ENCODE results near the gene MCTP1. TPM values are rescaled to one million over a fixed set of nuclear protein-coding genes. Genes with fewer than 3 reads are reported as not detected.

The MCTP1 gene
- total RNA-seq, 1 experiment from 2014 or later: 2.5 TPM

DNA sequence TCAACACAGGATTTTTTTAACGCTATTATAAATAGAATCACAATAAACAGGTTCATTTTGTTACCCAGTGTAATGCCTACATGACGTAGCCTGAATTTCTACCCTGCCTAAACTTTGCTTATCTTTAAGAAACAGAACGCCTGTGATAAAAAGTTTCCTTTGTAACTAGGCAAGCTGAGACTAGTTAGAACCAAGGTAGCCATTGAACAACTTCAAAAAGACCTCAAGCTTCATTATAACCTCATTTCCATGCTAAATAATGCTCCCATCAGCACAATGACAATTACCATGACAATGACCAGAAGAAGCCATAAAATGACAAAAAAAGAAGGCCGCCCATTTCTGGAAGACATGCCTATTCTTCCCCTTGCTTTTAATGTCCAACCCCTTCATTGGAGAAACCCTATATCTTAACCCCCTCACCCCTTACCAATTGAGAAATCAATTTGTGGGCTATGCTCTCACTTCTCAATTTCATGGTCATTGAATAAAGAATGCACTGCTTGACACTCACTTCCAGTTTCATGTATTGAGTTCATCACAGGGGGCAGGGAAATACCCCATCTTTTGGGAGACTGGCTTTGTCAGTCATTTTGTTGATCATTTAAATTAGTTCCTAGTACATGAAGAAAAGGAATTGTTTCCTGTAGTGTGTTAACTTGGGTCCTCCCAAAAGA, 276.8 kb downstream of the MCTP1 start:
- no peak overlapping the region for H2BK12ac ChIP-seq (ENCODE audit: insufficient read length, low read depth, low read length)
- no peak overlapping the region for H3K27ac ChIP-seq (ENCODE audit: insufficient read length, low read depth, low read length)
- H3K4me3 Mint-ChIP-seq: no peak overlapping the region
- no peak overlapping the region for H2BK5ac ChIP-seq (ENCODE audit: insufficient read length, low read length)
- peaks cover 3 to 23% (median 14%) of the 10 kb centered on the region in 3 experiments for H3K36me3 Mint-ChIP-seq (ENCODE audit: insufficient read depth in 1 of 3, low read depth in 3 of 3)
- H2AFZ ChIP-seq (ENCODE audit: low read length): no peak overlapping the region
- H3K9ac ChIP-seq (ENCODE audit: extremely low read depth, insufficient read length, low read length): no peak overlapping the region
- no peak overlapping the region for H3K4me2 ChIP-seq (ENCODE audit: insufficient read depth, insufficient read length, low read length)
- TF ChIP-seq, protein P1, sequence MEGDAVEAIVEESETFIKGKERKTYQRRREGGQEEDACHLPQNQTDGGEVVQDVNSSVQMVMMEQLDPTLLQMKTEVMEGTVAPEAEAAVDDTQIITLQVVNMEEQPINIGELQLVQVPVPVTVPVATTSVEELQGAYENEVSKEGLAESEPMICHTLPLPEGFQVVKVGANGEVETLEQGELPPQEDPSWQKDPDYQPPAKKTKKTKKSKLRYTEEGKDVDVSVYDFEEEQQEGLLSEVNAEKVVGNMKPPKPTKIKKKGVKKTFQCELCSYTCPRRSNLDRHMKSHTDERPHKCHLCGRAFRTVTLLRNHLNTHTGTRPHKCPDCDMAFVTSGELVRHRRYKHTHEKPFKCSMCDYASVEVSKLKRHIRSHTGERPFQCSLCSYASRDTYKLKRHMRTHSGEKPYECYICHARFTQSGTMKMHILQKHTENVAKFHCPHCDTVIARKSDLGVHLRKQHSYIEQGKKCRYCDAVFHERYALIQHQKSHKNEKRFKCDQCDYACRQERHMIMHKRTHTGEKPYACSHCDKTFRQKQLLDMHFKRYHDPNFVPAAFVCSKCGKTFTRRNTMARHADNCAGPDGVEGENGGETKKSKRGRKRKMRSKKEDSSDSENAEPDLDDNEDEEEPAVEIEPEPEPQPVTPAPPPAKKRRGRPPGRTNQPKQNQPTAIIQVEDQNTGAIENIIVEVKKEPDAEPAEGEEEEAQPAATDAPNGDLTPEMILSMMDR (conservative IDR thresholded peaks at IDR 0.05): no peak
- no peak overlapping the region for H4K91ac ChIP-seq (ENCODE audit: insufficient read length, low read depth, low read length)
- H2BK120ac ChIP-seq (ENCODE audit: low read depth, low read length, poor library complexity, severe bottlenecking): no peak overlapping the region
- H4K5ac ChIP-seq (ENCODE audit: insufficient read length, low read depth, low read length): no peak overlapping the region
- no peak overlapping the region for H2BK15ac ChIP-seq (ENCODE audit: low read depth, low read length)
- H3K18ac ChIP-seq (ENCODE audit: insufficient read length, low read depth, low read length): no peak overlapping the region
- H3K27me3 Mint-ChIP-seq (ENCODE audit: low read depth): no peaks in the 10 kb centered on the region
- no peaks in the 10 kb centered on the region for H3K23me2 ChIP-seq (ENCODE audit: insufficient read length, low read depth, low read length, poor library complexity, severe bottlenecking)
- no peak overlapping the region for H2BK20ac ChIP-seq (ENCODE audit: low read depth, low read length, poor library complexity, severe bottlenecking)
- no peaks in the 10 kb centered on the region for H4K20me1 ChIP-seq (ENCODE audit: control insufficient read depth, insufficient read depth, insufficient read length)
- H3K79me2 ChIP-seq (ENCODE audit: insufficient read depth, low read length): no peaks in the 10 kb centered on the region
- no peak overlapping the region for H2AK5ac ChIP-seq (ENCODE audit: insufficient read length, low read length)
- H3K79me1 ChIP-seq (ENCODE audit: insufficient read depth, low read depth, low read length, poor library complexity, severe bottlenecking): no peaks in the 10 kb centered on the region
- WGBS (ENCODE audit: extremely low coverage, insufficient read length, low lambda C conversion rate): no CpG with 5 or more reads among the region's 4 CpGs
- no peak overlapping the region for H3K4ac ChIP-seq (ENCODE audit: low read depth, low read length)
- no peak overlapping the region for H3T11ph ChIP-seq (ENCODE audit: low read length)
- no peaks in the 10 kb centered on the region for H3K9me3 ChIP-seq (ENCODE audit: control insufficient read depth, low read depth, low read length)
- peaks cover 22% of the 10 kb centered on the region in 2 experiments for H3K9me3 Mint-ChIP-seq
- no peaks in the 10 kb centered on the region for H3K4me1 ChIP-seq (ENCODE audit: insufficient read depth, low read length)
- H3K14ac ChIP-seq (ENCODE audit: insufficient read depth, low read length): no peak overlapping the region
- H3K4me1 Mint-ChIP-seq: peaks cover 4 to 7% of the 10 kb centered on the region in 2 experiments; a peak in 3 of 4 replicates
- no peak for DNase-seq
- H3K27me3 ChIP-seq (ENCODE audit: insufficient read depth, low read length): no peaks in the 10 kb centered on the region
- H3K56ac ChIP-seq (ENCODE audit: insufficient read length, low read depth, low read length): no peak overlapping the region
- no peak overlapping the region for H4K8ac ChIP-seq (replicated peaks; ENCODE audit: insufficient read length, low read depth, low read length)
- no peak overlapping the region; a peak in 1 of 7 replicates for H3K27ac Mint-ChIP-seq
- no peak overlapping the region for H3K23ac ChIP-seq (ENCODE audit: insufficient read length, low read depth, low read length)

Measured in H9 (cell line).